ENCODE results near the gene SLC1A7. TPM values are rescaled to one million over a fixed set of nuclear protein-coding genes. Genes with fewer than 3 reads are reported as not detected.

Gene SLC1A7
- total and polyA plus RNA-seq, 7 donors = 0.16 to 1.6 (median 0.85) TPM; not detected in 1

GRCh38 chr1:53116307-53116810, 26.1 kb downstream of the SLC1A7 start:
- intact Hi-C loops (cut with DNase I) = no loop called here
- H3K4me3 ChIP-seq = no peak overlapping the region
- no peaks in the 10 kb centered on the region for H3K27me3 ChIP-seq
- H3K4me1 ChIP-seq = peaks cover 0 to 34% (median 16%) of the 10 kb centered on the region in 4 donors
- WGBS, 2 donors = 74 to 85% methylated on average over 9 of the region's 9 CpGs
- no peak for DNase-seq
- TF ChIP-seq POLR2AphosphoS5 (IDR thresholded peaks at IDR 0.05) = no peak
- TF ChIP-seq CTCF (IDR thresholded peaks at IDR 0.05) = no peak
- no peak for TF ChIP-seq EP300 (IDR thresholded peaks at IDR 0.05)
- TF ChIP-seq POLR2A (IDR thresholded peaks at IDR 0.05) = no peak
- no peaks in the 10 kb centered on the region for H3K36me3 ChIP-seq
- peaks cover 0 to 4% (median 0%) of the 10 kb centered on the region in 4 donors for H3K9me3 ChIP-seq
- peak overlapping the region in 2 of 4 donors; percentile 13 to 20 for H3K27ac ChIP-seq

- no peak for DNase-seq
- H3K4me3 ChIP-seq = no peak overlapping the region
- no peaks in the 10 kb centered on the region for H3K27me3 ChIP-seq
- H3K36me3 ChIP-seq = no peaks in the 10 kb centered on the region
- peaks cover 0 to 4% (median 0%) of the 10 kb centered on the region in 4 donors for H3K9me3 ChIP-seq
- intact Hi-C loops (cut with DNase I) = no loop called here
- peaks cover 0 to 34% (median 17%) of the 10 kb centered on the region in 4 donors for H3K4me1 ChIP-seq
- WGBS, 2 donors = 60 to 67% methylated on average over 20 of the region's 20 CpGs
- H3K27ac ChIP-seq = peak overlapping the region in 2 of 4 donors; percentile 13 to 20
- TF ChIP-seq POLR2AphosphoS5 (IDR thresholded peaks at IDR 0.05) (no peak), POLR2A (IDR thresholded peaks at IDR 0.05) (no peak), EP300 (IDR thresholded peaks at IDR 0.05) (no peak), CTCF (IDR thresholded peaks at IDR 0.05) (no peak)
These were observed 26.8 kb downstream of the SLC1A7 start for GRCh38 chr1:53115403-53116306.

DNA sequence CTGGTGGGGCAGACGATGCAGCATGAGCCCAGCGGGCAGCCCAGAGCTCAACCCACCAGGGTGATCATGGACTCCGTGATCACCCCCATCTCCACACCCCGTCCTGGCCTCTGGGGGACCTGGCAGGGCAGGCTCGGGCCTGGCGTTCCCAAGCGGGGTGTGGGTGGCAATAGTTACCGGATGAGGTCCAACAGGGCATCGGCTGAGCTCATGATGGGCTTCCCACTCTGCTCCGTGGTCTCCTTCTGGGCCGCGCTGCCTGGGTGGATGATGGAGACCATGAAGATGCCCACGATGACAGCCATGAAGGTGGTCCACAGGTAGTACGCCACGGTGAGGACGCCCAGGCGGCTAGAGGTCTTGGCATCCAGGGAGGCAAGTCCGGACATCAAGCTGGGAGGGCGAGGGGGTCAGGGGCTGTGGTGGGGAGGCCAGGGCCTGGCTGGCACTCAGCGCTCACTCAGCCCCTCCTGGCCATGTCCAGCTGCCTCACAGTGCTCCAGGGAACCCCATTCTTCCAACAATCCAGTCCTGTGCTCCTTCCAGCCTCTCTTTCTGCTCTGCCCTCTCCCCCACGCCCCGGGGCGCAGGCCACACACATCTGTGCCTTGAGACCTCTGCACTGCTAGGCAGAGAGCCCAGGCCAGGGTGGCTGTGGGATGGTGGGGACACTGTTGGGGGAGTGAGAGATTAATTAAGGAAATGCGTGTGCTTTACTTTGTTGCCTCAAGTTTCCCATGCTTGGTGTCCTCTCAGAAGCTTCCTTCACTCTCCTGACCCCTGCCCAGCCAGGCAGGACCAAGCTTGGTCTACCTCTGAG, 27.6 kb downstream of the SLC1A7 start:
- H3K27me3 ChIP-seq = no peaks in the 10 kb centered on the region
- H3K27ac ChIP-seq = no peak overlapping the region
- peaks cover 0 to 4% (median 0%) of the 10 kb centered on the region in 4 donors for H3K9me3 ChIP-seq
- no peak for DNase-seq
- no peak for TF ChIP-seq POLR2A (IDR thresholded peaks at IDR 0.05)
- no peak for TF ChIP-seq POLR2AphosphoS5 (IDR thresholded peaks at IDR 0.05)
- TF ChIP-seq EP300 (IDR thresholded peaks at IDR 0.05) = no peak
- TF ChIP-seq CTCF (IDR thresholded peaks at IDR 0.05) = no peak
- intact Hi-C loops (cut with DNase I) = no loop called here
- peaks cover 0 to 41% (median 25%) of the 10 kb centered on the region in 4 donors for H3K4me1 ChIP-seq
- 91 to 93% methylated on average over 24 of the region's 24 CpGs for WGBS, 2 donors
- no peaks in the 10 kb centered on the region for H3K36me3 ChIP-seq
- no peak overlapping the region for H3K4me3 ChIP-seq

- TF ChIP-seq CTCF (IDR thresholded peaks at IDR 0.05) (no peak), POLR2AphosphoS5 (IDR thresholded peaks at IDR 0.05) (no peak), POLR2A (IDR thresholded peaks at IDR 0.05) (no peak), EP300 (IDR thresholded peaks at IDR 0.05) (no peak)
- intact Hi-C loops (cut with DNase I) = no loop called here
These were observed 28.3 kb downstream of the SLC1A7 start for GRCh38 chr1:53114090-53114489.

More at GRCh38 chr1:53114090-53114489, 28.3 kb downstream of the SLC1A7 start:
- DNase-seq = no peak
- H3K4me1 ChIP-seq = peaks cover 0 to 48% (median 32%) of the 10 kb centered on the region in 4 donors
- H3K4me3 ChIP-seq = no peak overlapping the region
- 77 to 88% methylated on average over 6 of the region's 6 CpGs for WGBS, 2 donors
- no peaks in the 10 kb centered on the region for H3K36me3 ChIP-seq
- no peaks in the 10 kb centered on the region for H3K27me3 ChIP-seq
- H3K27ac ChIP-seq = no peak overlapping the region
- peaks cover 0 to 4% (median 0%) of the 10 kb centered on the region in 4 donors for H3K9me3 ChIP-seq

All from sigmoid colon (tissue), 7 donors.